ENCODE measurements around the gene SEPHS2. TPM values are rescaled to one million over a fixed set of nuclear protein-coding genes. Genes with fewer than 3 reads are reported as not detected.

SEPHS2 gene
- total RNA-seq, 1 donor from 2014 or later = 9.0 TPM

- peak overlapping the region; percentile 75 for H3K9ac ChIP-seq
- peaks cover 47% of the 10 kb centered on the region for H3K4me1 Mint-ChIP-seq
- DNase-seq (ENCODE audit: low spot score) = no peak
- peaks cover 5% of the 10 kb centered on the region for H3K36me3 Mint-ChIP-seq
- H4K20me1 ChIP-seq (ENCODE audit: low read depth) = peaks cover 40% of the 10 kb centered on the region
- peak overlapping the region; percentile 99 for H3K27ac ChIP-seq
- peaks cover 42% of the 10 kb centered on the region for H3K79me2 ChIP-seq (ENCODE audit: low read depth)
- no peaks in the 10 kb centered on the region for H3K9me3 Mint-ChIP-seq
- TF ChIP-seq EZH2 (IDR thresholded peaks at IDR 0.05) = no peak
- no peak for TF ChIP-seq EZH2phosphoT487 (IDR thresholded peaks at IDR 0.05)
- TF ChIP-seq, protein P1, sequence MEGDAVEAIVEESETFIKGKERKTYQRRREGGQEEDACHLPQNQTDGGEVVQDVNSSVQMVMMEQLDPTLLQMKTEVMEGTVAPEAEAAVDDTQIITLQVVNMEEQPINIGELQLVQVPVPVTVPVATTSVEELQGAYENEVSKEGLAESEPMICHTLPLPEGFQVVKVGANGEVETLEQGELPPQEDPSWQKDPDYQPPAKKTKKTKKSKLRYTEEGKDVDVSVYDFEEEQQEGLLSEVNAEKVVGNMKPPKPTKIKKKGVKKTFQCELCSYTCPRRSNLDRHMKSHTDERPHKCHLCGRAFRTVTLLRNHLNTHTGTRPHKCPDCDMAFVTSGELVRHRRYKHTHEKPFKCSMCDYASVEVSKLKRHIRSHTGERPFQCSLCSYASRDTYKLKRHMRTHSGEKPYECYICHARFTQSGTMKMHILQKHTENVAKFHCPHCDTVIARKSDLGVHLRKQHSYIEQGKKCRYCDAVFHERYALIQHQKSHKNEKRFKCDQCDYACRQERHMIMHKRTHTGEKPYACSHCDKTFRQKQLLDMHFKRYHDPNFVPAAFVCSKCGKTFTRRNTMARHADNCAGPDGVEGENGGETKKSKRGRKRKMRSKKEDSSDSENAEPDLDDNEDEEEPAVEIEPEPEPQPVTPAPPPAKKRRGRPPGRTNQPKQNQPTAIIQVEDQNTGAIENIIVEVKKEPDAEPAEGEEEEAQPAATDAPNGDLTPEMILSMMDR (IDR thresholded peaks at IDR 0.05) = no peak
- H3F3A ChIP-seq (ENCODE audit: low read depth) = peaks cover 83% of the 10 kb centered on the region
- peaks cover 40% of the 10 kb centered on the region for H3K4me1 ChIP-seq
- peak overlapping the region; percentile 98 for H3K27ac Mint-ChIP-seq
- no peaks in the 10 kb centered on the region for H3K27me3 ChIP-seq
- peaks cover 20% of the 10 kb centered on the region for H3K27me3 Mint-ChIP-seq (ENCODE audit: insufficient read depth, low read depth)
- peak overlapping the region; percentile 100 for H3K4me2 ChIP-seq
- peak overlapping the region; percentile 86 for H3K4me3 Mint-ChIP-seq
- H3K36me3 ChIP-seq = no peaks in the 10 kb centered on the region
- no peak overlapping the region for H2AFZ ChIP-seq (replicated peaks)
- peak overlapping the region; percentile 100 for H3K4me3 ChIP-seq
- no peaks in the 10 kb centered on the region for H3K9me3 ChIP-seq (ENCODE audit: low read depth)
Measured at GRCh38 chr16:30395992-30396585, 49.6 kb downstream of the SEPHS2 start.

GRCh38 chr16:30395155-30395991, 50.3 kb downstream of the SEPHS2 start, which contains the start of gene ZNF48:
TSS of gene ZNF48 (plus strand) at chr16:30395420. CDS start at chr16:30395795, 375 bp downstream.
- peak; percentile 97 for DNase-seq (ENCODE audit: low spot score)
- peak within 1 kb of the TSS; percentile 100 for H3K4me3 ChIP-seq
- peaks cover 42% of the 10 kb centered on the region for H3K79me2 ChIP-seq (ENCODE audit: low read depth)
- peaks cover 35% of the 10 kb centered on the region for H3K4me1 ChIP-seq
- peak within 1 kb of the TSS; percentile 30 for H2AFZ ChIP-seq (replicated peaks)
- peak within 1 kb of the TSS; percentile 99 for H3K27ac ChIP-seq
- Mint-ChIP-seq H3K4me3 (peak within 1 kb of the TSS; percentile 86), H3K27me3 (ENCODE audit: insufficient read depth, low read depth) (peaks cover 15% of the 10 kb centered on the region), H3K9me3 (no peaks in the 10 kb centered on the region), H3K4me1 (peaks cover 46% of the 10 kb centered on the region), H3K27ac (peak within 1 kb of the TSS; percentile 98), H3K36me3 (peaks cover 5% of the 10 kb centered on the region)
- no peak for TF ChIP-seq EZH2 (IDR thresholded peaks at IDR 0.05)
- TF ChIP-seq, protein P1 (IDR thresholded peaks at IDR 0.05) = peak; percentile 49
- TF ChIP-seq EZH2phosphoT487 (IDR thresholded peaks at IDR 0.05) = no peak
- no peaks in the 10 kb centered on the region for H3K36me3 ChIP-seq
- peaks cover 75% of the 10 kb centered on the region for H3F3A ChIP-seq (ENCODE audit: low read depth)
- peak within 1 kb of the TSS; percentile 75 for H3K9ac ChIP-seq
- no peaks in the 10 kb centered on the region for H3K9me3 ChIP-seq (ENCODE audit: low read depth)
- H3K27me3 ChIP-seq = no peaks in the 10 kb centered on the region
- H3K4me2 ChIP-seq = peak within 1 kb of the TSS; percentile 100
- H4K20me1 ChIP-seq (ENCODE audit: low read depth) = peaks cover 40% of the 10 kb centered on the region

GRCh38 chr16:30394592-30395154, 51.0 kb downstream of the SEPHS2 start:
- Mint-ChIP-seq H3K36me3 (peaks cover 5% of the 10 kb centered on the region), H3K4me3 (peak overlapping the region; percentile 86), H3K9me3 (no peaks in the 10 kb centered on the region), H3K4me1 (peaks cover 42% of the 10 kb centered on the region), H3K27me3 (ENCODE audit: insufficient read depth, low read depth) (peaks cover 13% of the 10 kb centered on the region), H3K27ac (peak overlapping the region; percentile 98)
- DNase-seq (ENCODE audit: low spot score) = peak; percentile 87
- peaks cover 42% of the 10 kb centered on the region for H3K79me2 ChIP-seq (ENCODE audit: low read depth)
- H3K4me1 ChIP-seq = peaks cover 32% of the 10 kb centered on the region
- H3K9ac ChIP-seq = peak overlapping the region; percentile 75
- H3K9me3 ChIP-seq (ENCODE audit: low read depth) = no peaks in the 10 kb centered on the region
- H4K20me1 ChIP-seq (ENCODE audit: low read depth) = peaks cover 38% of the 10 kb centered on the region
- peak overlapping the region; percentile 30 for H2AFZ ChIP-seq (replicated peaks)
- H3K27me3 ChIP-seq = no peaks in the 10 kb centered on the region
- peak overlapping the region; percentile 100 for H3K4me3 ChIP-seq
- TF ChIP-seq, protein P1 (IDR thresholded peaks at IDR 0.05) = no peak
- no peak for TF ChIP-seq EZH2 (IDR thresholded peaks at IDR 0.05)
- TF ChIP-seq EZH2phosphoT487 (IDR thresholded peaks at IDR 0.05) = no peak
- H3K36me3 ChIP-seq = no peaks in the 10 kb centered on the region
- peaks cover 68% of the 10 kb centered on the region for H3F3A ChIP-seq (ENCODE audit: low read depth)
- peak overlapping the region; percentile 99 for H3K27ac ChIP-seq
- H3K4me2 ChIP-seq = peak overlapping the region; percentile 100

Small RNA genes within 50 kb of the gene (small RNA-seq; reads per million reads assigned to genes)
- not detected for gene RF00019
- 0.50 reads per million, percentile 55 among the genes with 10 or more reads in this experiment for gene RF00406
- not detected for gene RNU7-61P

Other genes starting within 250 kb of the SEPHS2 start
- gene SULT1A3, start 246.6 kb downstream of the SEPHS2 start, total RNA-seq (ENCODE audit: low replicate concordance) = 6.2 and 8.5 TPM in 2 replicates
- 1.9 and 4.0 TPM in 2 replicates for gene NPIPB13, start 197.4 kb downstream of the SEPHS2 start, total RNA-seq (ENCODE audit: low replicate concordance)
- gene CD2BP2, start 90.6 kb downstream of the SEPHS2 start, total RNA-seq (ENCODE audit: low replicate concordance) = 30.4 and 55.1 TPM in 2 replicates
- gene TBC1D10B, start 75.4 kb downstream of the SEPHS2 start, total RNA-seq (ENCODE audit: low replicate concordance) = 8.2 and 23.4 TPM in 2 replicates
- 0.68 and 4.1 TPM in 2 replicates for gene MYL11, start 71.1 kb downstream of the SEPHS2 start, total RNA-seq (ENCODE audit: low replicate concordance)
- gene SEPTIN1, start 63.3 kb downstream of the SEPHS2 start, total RNA-seq (ENCODE audit: low replicate concordance) = 1.1 TPM in 1 of 2 replicates, not detected in the other
- 39.3 and 41.8 TPM in 2 replicates for gene ZNF48, start 50.5 kb downstream of the SEPHS2 start, total RNA-seq (ENCODE audit: low replicate concordance)
- 6.0 and 17.7 TPM in 2 replicates for gene ZNF771, start 38.3 kb downstream of the SEPHS2 start, total RNA-seq (ENCODE audit: low replicate concordance)
- 30.4 and 47.9 TPM in 2 replicates for gene DCTPP1, start 15.8 kb downstream of the SEPHS2 start, total RNA-seq (ENCODE audit: low replicate concordance)
- gene ITGAL, start 26.9 kb upstream of the SEPHS2 start, total RNA-seq (ENCODE audit: low replicate concordance) = not detected in 2 replicates
- gene ZNF768, start 80.7 kb upstream of the SEPHS2 start, total RNA-seq (ENCODE audit: low replicate concordance) = 15.5 and 49.9 TPM in 2 replicates
- gene ZNF747, start 89.0 kb upstream of the SEPHS2 start, total RNA-seq (ENCODE audit: low replicate concordance) = 7.0 and 14.5 TPM in 2 replicates
- gene ZNF764, start 112.5 kb upstream of the SEPHS2 start, total RNA-seq (ENCODE audit: low replicate concordance) = 3.6 and 12.6 TPM in 2 replicates
- 3.6 and 6.2 TPM in 2 replicates for gene ZNF688, start 125.8 kb upstream of the SEPHS2 start, total RNA-seq (ENCODE audit: low replicate concordance)
- 17.8 and 19.5 TPM in 2 replicates for gene ZNF785, start 139.8 kb upstream of the SEPHS2 start, total RNA-seq (ENCODE audit: low replicate concordance)
- gene ZNF689, start 164.5 kb upstream of the SEPHS2 start, total RNA-seq (ENCODE audit: low replicate concordance) = 9.2 and 15.3 TPM in 2 replicates
- gene PRR14, start 205.1 kb upstream of the SEPHS2 start, total RNA-seq (ENCODE audit: low replicate concordance) = 3.5 and 14.6 TPM in 2 replicates
- gene FBRS, start 212.6 kb upstream of the SEPHS2 start, total RNA-seq (ENCODE audit: low replicate concordance) = 3.6 and 20.5 TPM in 2 replicates